Measurements from ENCODE around the gene TMEM63B.

Gene TMEM63B

GRCh38 chr6:44108471-44108870 lies 18.9 kb upstream of the TMEM63B start:
- H3K27ac ChIP-seq (ENCODE audit: low read depth, low read length), result no peak overlapping the region
- peaks cover 19% of the 10 kb centered on the region for H3K36me3 ChIP-seq (ENCODE audit: insufficient read depth, low read length)
- H3K4me1 ChIP-seq (ENCODE audit: control insufficient read depth, insufficient read depth, low read length, unreplicated experiment), result peaks cover 6% of the 10 kb centered on the region
- no peaks in the 10 kb centered on the region for H3K27me3 ChIP-seq (ENCODE audit: insufficient read depth, low read length)
- no peak overlapping the region for H2AFZ ChIP-seq (ENCODE audit: low read length, unreplicated experiment)
- no peak overlapping the region for H3K4me3 ChIP-seq (ENCODE audit: low read depth, low read length)
- peaks cover 12% of the 10 kb centered on the region for H3K79me2 ChIP-seq (ENCODE audit: control insufficient read depth, insufficient read depth, low read length, unreplicated experiment)

GRCh38 chr6:44109212-44109611 lies 18.1 kb upstream of the TMEM63B start:
- peaks cover 23% of the 10 kb centered on the region for H3K36me3 ChIP-seq (ENCODE audit: insufficient read depth, low read length)
- peaks cover 10% of the 10 kb centered on the region for H3K79me2 ChIP-seq (ENCODE audit: control insufficient read depth, insufficient read depth, low read length, unreplicated experiment)
- H3K27me3 ChIP-seq (ENCODE audit: insufficient read depth, low read length), result no peaks in the 10 kb centered on the region
- no peak overlapping the region for H2AFZ ChIP-seq (ENCODE audit: low read length, unreplicated experiment)
- H3K4me1 ChIP-seq (ENCODE audit: control insufficient read depth, insufficient read depth, low read length, unreplicated experiment), result peaks cover 6% of the 10 kb centered on the region
- H3K4me3 ChIP-seq (ENCODE audit: low read depth, low read length), result no peak overlapping the region
- no peak overlapping the region for H3K27ac ChIP-seq (ENCODE audit: low read depth, low read length)

GRCh38 chr6:44110005-44110676 lies 17.2 kb upstream of the TMEM63B start:
- no peak overlapping the region for H2AFZ ChIP-seq (ENCODE audit: low read length, unreplicated experiment)
- H3K4me3 ChIP-seq (ENCODE audit: low read depth, low read length), result no peak overlapping the region
- H3K27ac ChIP-seq (ENCODE audit: low read depth, low read length), result no peak overlapping the region
- H3K36me3 ChIP-seq (ENCODE audit: insufficient read depth, low read length), result peaks cover 18% of the 10 kb centered on the region
- H3K79me2 ChIP-seq (ENCODE audit: control insufficient read depth, insufficient read depth, low read length, unreplicated experiment), result peaks cover 14% of the 10 kb centered on the region
- H3K4me1 ChIP-seq (ENCODE audit: control insufficient read depth, insufficient read depth, low read length, unreplicated experiment), result peaks cover 1% of the 10 kb centered on the region
- no peaks in the 10 kb centered on the region for H3K27me3 ChIP-seq (ENCODE audit: insufficient read depth, low read length)

GRCh38 chr6:44110966-44111365 lies 16.4 kb upstream of the TMEM63B start:
- Histone ChIP-seq H2AFZ (ENCODE audit: low read length, unreplicated experiment) (no peak overlapping the region), H3K36me3 (ENCODE audit: insufficient read depth, low read length) (peaks cover 18% of the 10 kb centered on the region), H3K27ac (ENCODE audit: low read depth, low read length) (no peak overlapping the region), H3K4me1 (ENCODE audit: control insufficient read depth, insufficient read depth, low read length, unreplicated experiment) (peaks cover 5% of the 10 kb centered on the region), H3K79me2 (ENCODE audit: control insufficient read depth, insufficient read depth, low read length, unreplicated experiment) (peaks cover 22% of the 10 kb centered on the region), H3K27me3 (ENCODE audit: insufficient read depth, low read length) (no peaks in the 10 kb centered on the region), H3K4me3 (ENCODE audit: low read depth, low read length) (no peak overlapping the region)

GRCh38 chr6:44111434-44112417 lies 15.6 kb upstream of the TMEM63B start:
- no peak overlapping the region for H3K27ac ChIP-seq (ENCODE audit: low read depth, low read length)
- peaks cover 29% of the 10 kb centered on the region for H3K79me2 ChIP-seq (ENCODE audit: control insufficient read depth, insufficient read depth, low read length, unreplicated experiment)
- peaks cover 13% of the 10 kb centered on the region for H3K4me1 ChIP-seq (ENCODE audit: control insufficient read depth, insufficient read depth, low read length, unreplicated experiment)
- no peak overlapping the region for H3K4me3 ChIP-seq (ENCODE audit: low read depth, low read length)
- no peaks in the 10 kb centered on the region for H3K27me3 ChIP-seq (ENCODE audit: insufficient read depth, low read length)
- peaks cover 18% of the 10 kb centered on the region for H3K36me3 ChIP-seq (ENCODE audit: insufficient read depth, low read length)
- H2AFZ ChIP-seq (ENCODE audit: low read length, unreplicated experiment), result no peak overlapping the region

- Histone ChIP-seq H3K79me2 (ENCODE audit: control insufficient read depth, insufficient read depth, low read length, unreplicated experiment) (peaks cover 45% of the 10 kb centered on the region), H3K36me3 (ENCODE audit: insufficient read depth, low read length) (peaks cover 18% of the 10 kb centered on the region), H3K27ac (ENCODE audit: low read depth, low read length) (no peak overlapping the region)
These were observed 13.9 kb upstream of the TMEM63B start for GRCh38 chr6:44113414-44113813.

GRCh38 chr6:44115866-44116265 lies 11.5 kb upstream of the TMEM63B start:
- H3K4me3 ChIP-seq (ENCODE audit: low read depth, low read length), result no peak overlapping the region
- H3K36me3 ChIP-seq (ENCODE audit: insufficient read depth, low read length), result peaks cover 18% of the 10 kb centered on the region
- no peaks in the 10 kb centered on the region for H3K27me3 ChIP-seq (ENCODE audit: insufficient read depth, low read length)
- H3K79me2 ChIP-seq (ENCODE audit: control insufficient read depth, insufficient read depth, low read length, unreplicated experiment), result peaks cover 67% of the 10 kb centered on the region
- H3K4me1 ChIP-seq (ENCODE audit: control insufficient read depth, insufficient read depth, low read length, unreplicated experiment), result peaks cover 49% of the 10 kb centered on the region
- peak overlapping the region; percentile 72; the same call in 1 of the 2 replicates for H3K27ac ChIP-seq (ENCODE audit: low read depth, low read length)
- no peak overlapping the region for H2AFZ ChIP-seq (ENCODE audit: low read length, unreplicated experiment)

More at GRCh38 chr6:44113414-44113813, 13.9 kb upstream of the TMEM63B start:
- H3K4me1 ChIP-seq (ENCODE audit: control insufficient read depth, insufficient read depth, low read length, unreplicated experiment), result peaks cover 30% of the 10 kb centered on the region
- no peak overlapping the region for H2AFZ ChIP-seq (ENCODE audit: low read length, unreplicated experiment)
- no peak overlapping the region for H3K4me3 ChIP-seq (ENCODE audit: low read depth, low read length)
- H3K27me3 ChIP-seq (ENCODE audit: insufficient read depth, low read length), result no peaks in the 10 kb centered on the region

GRCh38 chr6:44116641-44117382 lies 10.5 kb upstream of the TMEM63B start:
- H2AFZ ChIP-seq (ENCODE audit: low read length, unreplicated experiment), result no peak overlapping the region
- H3K36me3 ChIP-seq (ENCODE audit: insufficient read depth, low read length), result peaks cover 15% of the 10 kb centered on the region
- peak overlapping the region; percentile 72 for H3K27ac ChIP-seq (ENCODE audit: low read depth, low read length)
- peak overlapping the region; percentile 36; the same call in 1 of the 2 replicates for H3K4me3 ChIP-seq (ENCODE audit: low read depth, low read length)
- peaks cover 73% of the 10 kb centered on the region for H3K79me2 ChIP-seq (ENCODE audit: control insufficient read depth, insufficient read depth, low read length, unreplicated experiment)
- no peaks in the 10 kb centered on the region for H3K27me3 ChIP-seq (ENCODE audit: insufficient read depth, low read length)
- H3K4me1 ChIP-seq (ENCODE audit: control insufficient read depth, insufficient read depth, low read length, unreplicated experiment), result peaks cover 56% of the 10 kb centered on the region

- no peak overlapping the region for H2AFZ ChIP-seq (ENCODE audit: low read length, unreplicated experiment)
- H3K4me3 ChIP-seq (ENCODE audit: low read depth, low read length), result peak overlapping the region; percentile 36; the same call in 1 of the 2 replicates
- peaks cover 9% of the 10 kb centered on the region; the same call in 1 of the 2 replicates for H3K36me3 ChIP-seq (ENCODE audit: insufficient read depth, low read length)
- H3K4me1 ChIP-seq (ENCODE audit: control insufficient read depth, insufficient read depth, low read length, unreplicated experiment), result peaks cover 56% of the 10 kb centered on the region
- peak overlapping the region; percentile 72 for H3K27ac ChIP-seq (ENCODE audit: low read depth, low read length)
- peaks cover 78% of the 10 kb centered on the region for H3K79me2 ChIP-seq (ENCODE audit: control insufficient read depth, insufficient read depth, low read length, unreplicated experiment)
- H3K27me3 ChIP-seq (ENCODE audit: insufficient read depth, low read length), result no peaks in the 10 kb centered on the region
These were observed 9.8 kb upstream of the TMEM63B start for GRCh38 chr6:44117397-44118128.
